Middle frontal gyrus (tissue), 1 donor: ENCODE data around the gene SMARCAL1.

Experiments
- DNase-seq: peaks from one replicate; pipeline ENCODE4 v3.0.0-alpha.2; 2015; ENCODE audit warnings: low spot score; ENCODE audit errors: extremely low spot score

Gene SMARCAL1

DNA sequence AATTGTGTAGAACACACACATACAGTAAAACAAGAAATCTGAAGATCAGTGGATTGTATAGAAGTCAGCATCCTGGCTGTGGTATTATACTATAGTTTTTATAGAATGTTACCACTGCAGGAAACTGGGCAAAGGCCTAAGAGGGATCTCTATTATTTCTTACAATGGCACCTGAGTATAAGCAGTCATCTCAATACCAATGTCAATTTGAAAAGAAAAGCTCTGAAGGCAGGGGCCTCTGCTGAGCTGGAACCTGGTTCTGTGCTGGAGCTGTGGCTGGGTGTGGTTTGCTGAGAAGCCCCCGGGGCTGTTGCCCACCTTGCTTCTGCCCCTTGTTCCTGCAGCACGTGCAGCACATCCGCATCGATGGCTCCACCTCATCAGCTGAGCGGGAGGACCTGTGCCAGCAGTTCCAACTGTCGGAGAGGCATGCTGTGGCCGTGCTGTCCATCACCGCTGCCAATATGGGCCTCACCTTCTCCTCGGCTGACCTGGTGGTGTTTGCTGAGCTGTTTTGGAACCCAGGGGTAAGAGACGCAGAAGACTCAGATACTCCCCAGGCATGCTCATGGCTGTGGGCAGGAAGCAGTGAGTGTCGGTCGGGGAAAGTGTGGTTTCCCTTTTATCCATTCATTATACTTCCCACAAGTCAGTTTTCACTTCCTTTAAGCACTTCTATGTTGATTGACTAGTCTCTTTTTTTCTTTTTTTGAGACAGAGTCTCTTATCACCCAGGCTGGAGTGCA, 62.8 kb downstream of the SMARCAL1 start:
- DNase-seq, result no peak

- DNase-seq, result no peak
Observed at GRCh38 chr2:216475767-216476166, 63.5 kb downstream of the SMARCAL1 start.

GRCh38 chr2:216477283-216478035, 65.2 kb downstream of the SMARCAL1 start:
- DNase-seq, result no peak

DNA sequence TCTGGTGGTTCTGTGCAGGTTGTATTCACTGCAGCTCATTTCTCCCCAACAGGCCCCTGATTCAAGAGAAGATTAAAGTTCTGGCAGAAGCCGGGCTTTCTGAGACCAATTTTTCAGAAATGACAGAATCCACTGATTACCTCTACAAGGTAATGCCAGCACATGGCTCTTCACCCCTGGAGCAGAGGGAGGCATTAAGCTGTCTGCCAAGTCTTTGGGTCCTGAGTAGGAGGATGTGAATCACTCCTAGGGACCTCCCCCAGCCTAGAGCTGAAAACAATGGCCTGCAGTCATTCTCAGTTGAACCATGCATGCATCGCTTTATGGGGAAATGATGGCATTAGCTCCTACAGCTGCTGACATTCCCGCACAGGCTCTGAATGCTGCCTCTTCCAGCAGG, 65.9 kb downstream of the SMARCAL1 start:
- DNase-seq, result no peak

GRCh38 chr2:216478791-216479190, 66.5 kb downstream of the SMARCAL1 start:
- DNase-seq, result no peak

- no peak for DNase-seq
Observed at GRCh38 chr2:216480221-216480620, 67.9 kb downstream of the SMARCAL1 start.

DNA sequence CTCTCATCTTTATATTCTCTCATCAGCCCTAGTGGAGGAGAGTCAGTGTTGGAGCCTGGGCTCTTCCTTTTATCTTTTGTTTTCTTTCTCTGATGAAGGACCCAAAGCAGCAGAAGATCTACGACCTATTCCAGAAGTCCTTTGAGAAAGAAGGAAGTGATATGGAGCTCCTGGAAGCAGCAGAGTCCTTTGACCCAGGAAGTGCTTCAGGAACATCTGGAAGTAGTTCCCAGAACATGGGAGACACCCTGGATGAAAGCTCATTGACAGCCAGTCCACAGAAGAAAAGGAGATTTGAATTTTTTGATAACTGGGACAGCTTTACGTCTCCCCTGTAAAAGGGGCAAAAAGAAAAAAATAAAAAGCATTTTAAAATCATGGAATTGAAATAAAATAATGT, 70.4 kb downstream of the SMARCAL1 start:
- no peak for DNase-seq

DNA sequence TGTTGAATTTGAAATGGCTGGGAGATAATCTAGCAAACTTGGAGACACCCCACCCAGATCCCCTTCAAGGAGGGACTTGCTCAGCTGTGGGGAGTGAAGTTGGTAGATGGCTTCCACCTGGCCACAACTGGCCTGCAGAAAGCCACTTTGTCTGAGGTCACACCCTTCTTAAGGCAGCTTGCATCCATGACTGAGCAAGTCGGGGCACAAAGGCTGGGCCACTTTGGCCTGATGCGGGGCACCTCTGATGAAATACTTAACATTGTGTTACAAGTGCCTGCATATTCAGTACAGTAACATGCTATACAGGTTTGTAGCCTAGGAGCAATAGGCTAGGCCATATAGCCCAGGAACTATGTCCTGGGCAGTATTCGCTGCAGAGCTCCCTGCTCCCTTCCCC, 73.0 kb downstream of the SMARCAL1 start:
- no peak for DNase-seq

GRCh38 chr2:216485745-216486144, 73.5 kb downstream of the SMARCAL1 start:
- DNase-seq, result no peak

DNA sequence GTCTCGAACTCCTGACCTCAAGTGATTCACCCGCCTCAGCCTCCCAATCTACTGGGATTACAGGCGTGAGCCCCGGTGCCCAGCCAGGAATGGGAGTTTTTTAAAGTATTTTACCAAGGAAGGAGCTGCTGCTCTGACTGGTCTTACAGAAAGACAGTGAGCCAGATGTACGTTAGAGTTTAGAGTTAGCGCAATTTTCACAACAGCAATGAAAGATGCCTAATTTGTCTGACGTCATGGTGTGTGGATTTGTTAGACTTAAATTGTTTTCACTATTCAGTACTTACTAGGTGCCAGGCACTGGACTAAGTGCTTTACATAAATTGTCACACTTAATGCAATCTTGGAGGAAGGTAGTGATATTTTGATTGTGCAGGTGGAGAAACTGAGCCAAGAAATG, 74.0 kb downstream of the SMARCAL1 start:
- no peak for DNase-seq

DNA sequence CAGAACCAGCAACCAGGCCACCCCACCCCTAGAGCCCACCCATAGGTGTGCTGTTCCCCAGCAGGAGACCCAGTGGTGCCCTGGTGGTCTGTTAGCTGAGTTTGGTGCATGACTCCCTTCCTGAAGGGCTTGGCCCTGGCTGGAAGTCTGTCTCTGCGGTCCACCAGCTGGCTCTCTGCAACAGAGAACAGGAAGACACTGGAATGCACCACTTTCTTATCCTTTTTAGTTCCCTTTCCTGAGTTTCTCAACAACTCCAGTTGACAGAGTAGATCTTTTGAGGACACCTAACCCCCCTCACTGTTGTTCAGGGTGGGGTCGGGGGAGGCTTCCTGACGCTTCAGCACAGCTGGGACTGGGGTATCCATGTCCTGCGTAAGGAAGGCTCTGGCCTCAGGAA, 74.4 kb downstream of the SMARCAL1 start:
- no peak for DNase-seq

DNA sequence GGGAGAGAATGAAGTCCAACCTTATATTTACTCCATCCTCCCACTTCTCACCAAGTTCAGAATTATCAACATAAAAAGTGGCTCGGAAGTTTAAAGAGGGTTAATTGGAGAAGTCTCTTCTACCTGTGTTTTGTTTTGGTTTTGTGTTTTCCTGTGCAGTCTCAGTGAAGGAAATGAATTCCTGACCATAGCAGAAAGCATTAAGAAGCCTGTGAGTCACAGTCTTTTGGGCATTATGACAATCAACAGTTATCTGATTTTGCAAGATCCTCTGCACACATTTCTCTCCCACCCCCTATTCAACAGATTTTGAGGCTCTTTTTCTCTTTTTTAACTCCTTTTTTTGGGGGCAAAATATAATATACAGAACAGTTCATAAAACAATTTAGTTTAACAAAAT, 77.8 kb downstream of the SMARCAL1 start:
- no peak for DNase-seq

GRCh38 chr2:216491793-216492596, 79.7 kb downstream of the SMARCAL1 start:
- DNase-seq, result no peak

DNA sequence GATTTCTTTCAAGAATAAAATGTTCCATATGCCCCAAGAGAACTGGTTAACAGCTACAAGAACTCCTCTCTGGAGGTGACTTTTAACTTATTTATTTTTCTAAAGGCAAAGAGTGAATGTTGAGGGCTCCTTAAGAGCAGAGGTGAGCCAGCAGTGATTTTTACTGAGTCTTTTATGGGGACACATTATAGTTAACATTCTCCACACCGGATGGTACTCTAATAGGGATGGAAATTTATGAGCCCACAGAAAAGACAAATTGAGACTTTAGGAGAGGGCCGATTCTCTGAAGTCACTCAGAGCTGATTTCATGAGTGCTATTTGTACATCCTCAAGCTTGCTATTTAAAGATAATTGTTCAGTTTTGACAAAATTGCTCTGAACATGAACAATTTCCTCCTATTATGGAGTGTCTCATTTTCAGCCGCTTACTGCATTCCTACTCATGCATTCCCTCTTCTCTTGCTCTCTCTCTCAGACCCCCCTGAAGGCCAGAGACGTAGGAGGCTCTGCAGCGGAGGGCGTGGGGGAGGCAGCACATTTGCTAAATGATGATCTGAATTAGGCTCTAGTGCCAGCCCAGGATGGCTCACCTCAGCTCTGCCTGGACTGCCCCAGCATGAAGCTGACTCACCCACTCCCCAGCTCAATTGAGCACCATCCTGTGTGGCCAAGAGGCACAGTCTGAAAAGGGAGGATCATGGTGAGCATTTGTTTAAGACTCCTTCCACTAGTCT, 80.5 kb downstream of the SMARCAL1 start:
- DNase-seq, result peak; percentile 20

GRCh38 chr2:216493334-216493685, 81.0 kb downstream of the SMARCAL1 start:
- no peak for DNase-seq

DNA sequence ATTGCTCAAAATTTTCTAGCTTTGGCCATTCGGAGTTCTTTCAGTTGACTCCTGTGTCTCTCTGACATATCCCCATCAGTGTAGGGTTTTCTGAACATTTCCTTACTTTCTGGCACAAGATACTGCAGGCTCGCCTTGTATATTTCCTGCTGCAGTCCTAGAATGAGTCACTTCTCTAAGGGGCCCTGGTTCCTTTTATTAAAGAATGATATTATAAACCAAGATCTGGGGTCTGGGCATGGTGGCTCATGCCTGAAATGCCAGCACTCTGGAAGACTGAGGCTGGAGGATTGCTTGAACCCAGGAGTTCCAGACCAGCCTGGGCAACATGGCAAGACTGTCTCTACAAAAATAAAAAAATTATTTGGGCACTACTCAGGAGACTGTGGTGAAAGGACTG, 83.4 kb downstream of the SMARCAL1 start:
- DNase-seq, result no peak

- no peak for DNase-seq
Observed at GRCh38 chr2:216497382-216498069, 85.2 kb downstream of the SMARCAL1 start.

DNA sequence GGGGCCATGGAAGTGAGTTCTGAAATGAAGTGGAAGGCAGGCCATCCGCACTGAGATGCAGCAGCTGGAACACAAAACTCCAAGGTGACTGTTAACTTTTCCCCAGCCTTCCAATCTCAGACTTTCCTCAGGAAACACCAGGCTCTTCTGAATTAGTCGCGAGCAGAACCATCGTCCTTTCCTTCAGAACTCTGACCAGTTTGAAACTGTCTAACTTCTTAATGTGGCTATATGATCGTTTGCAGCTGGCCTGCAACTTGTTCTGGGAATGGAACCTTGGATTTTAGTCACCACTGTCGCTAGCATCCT, 85.7 kb downstream of the SMARCAL1 start:
- DNase-seq, result no peak

GRCh38 chr2:216498379-216499352, 86.4 kb downstream of the SMARCAL1 start, which contains the start of gene RPL37A:
Gene RPL37A, plus strand, starts transcription at chr2:216498844. Its CDS starts 31 bp downstream, at chr2:216498875.
- peak; percentile 88 for DNase-seq
